HG03095 (cell line): ENCODE results near the gene MCM3AP.

Experiments used
- ATAC-seq: cut with Tn5 transposase; IDR thresholded peaks from one replicate; pipeline ENCODE4 v1.9.1; 2021; ENCODE audit warnings: moderate library complexity; ENCODE audit not compliant: unreplicated experiment

MCM3AP gene

DNA sequence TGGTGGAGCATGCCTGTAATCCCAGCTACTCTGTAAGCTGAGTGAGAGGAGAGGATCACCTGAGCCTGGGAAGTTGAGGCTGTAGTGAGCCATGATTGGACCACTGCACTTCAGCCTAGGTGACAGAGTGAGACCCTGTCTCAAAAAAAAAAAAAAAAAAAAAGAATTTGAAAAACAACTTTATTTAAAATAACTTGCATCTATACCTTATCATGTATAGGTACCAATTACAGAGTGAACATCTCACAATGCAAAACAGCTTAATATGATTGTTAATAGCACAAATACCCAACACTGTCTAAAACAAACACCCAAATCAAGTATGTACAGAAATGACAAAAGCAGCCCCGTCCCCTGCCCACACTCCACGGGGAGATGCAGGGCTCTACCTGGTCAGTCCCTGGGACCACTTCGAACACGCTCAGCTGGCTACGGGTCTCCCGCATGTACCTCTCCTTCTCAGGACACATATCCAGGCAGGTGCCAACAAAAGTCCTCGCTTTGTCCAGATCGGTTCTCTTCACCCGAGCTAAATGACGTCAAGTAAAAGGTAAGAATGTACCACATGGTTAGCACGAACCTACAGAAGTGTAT is 10.5 kb downstream of the MCM3AP start:
- no peak for ATAC-seq

DNA sequence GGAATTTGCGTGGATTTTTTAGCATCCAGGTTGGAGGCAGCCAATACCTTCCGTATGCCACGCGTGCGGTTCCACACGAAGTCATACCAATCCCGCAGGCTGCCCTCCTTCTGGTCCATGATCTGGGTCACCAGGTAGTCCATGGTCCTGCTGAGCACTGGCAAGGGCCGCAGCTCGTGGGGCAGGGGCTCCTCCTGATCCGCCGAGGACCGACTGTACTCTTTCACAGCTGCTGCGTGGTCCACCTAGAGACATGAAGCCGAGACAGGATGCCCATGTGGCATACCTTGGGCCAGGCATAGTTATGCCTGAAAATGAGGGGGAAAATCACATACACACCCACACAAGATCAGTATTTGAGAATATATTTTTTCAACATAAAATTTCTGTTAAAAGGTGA is 12.1 kb downstream of the MCM3AP start:
- no peak for ATAC-seq

DNA sequence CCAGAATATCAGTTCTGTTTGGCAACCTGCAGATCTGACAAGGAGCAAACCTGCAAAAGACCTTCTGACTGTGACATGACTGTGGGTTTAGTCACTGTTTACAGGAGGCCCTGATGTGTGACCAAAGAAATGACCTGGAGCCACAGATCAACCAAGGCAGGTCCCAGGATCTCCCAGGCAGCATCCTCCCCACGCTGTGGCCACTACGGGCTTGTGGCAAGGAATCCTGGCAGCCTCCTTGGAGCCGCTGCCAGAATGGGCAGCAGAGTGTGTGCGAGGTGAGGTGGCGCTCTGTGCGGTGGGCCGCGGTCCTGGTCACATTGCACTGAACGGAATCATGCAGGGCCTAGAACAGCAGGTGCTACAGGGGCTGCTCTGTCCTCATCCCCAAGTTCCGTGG is 15.9 kb downstream of the MCM3AP start:
- no peak for ATAC-seq

DNA sequence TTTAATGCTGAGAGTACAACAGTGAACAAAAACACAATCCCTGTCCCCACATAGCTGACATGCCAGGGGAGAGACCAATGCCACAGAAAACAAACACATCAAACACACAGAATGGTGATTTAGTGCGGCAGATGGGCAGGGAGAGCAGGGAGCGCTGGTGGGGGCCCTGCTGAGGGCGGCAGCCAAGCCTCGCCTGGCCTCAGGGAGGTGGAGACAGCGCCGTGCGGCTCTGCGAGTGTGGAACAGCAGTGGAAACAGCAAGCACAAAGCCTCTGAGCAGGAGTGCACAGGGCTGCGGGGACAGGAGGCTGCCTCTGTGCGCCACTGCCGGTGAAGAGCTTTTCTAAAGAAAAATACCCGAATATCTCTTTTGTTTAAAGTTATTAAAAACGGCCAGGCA is 17.0 kb downstream of the MCM3AP start:
- no peak for ATAC-seq

DNA sequence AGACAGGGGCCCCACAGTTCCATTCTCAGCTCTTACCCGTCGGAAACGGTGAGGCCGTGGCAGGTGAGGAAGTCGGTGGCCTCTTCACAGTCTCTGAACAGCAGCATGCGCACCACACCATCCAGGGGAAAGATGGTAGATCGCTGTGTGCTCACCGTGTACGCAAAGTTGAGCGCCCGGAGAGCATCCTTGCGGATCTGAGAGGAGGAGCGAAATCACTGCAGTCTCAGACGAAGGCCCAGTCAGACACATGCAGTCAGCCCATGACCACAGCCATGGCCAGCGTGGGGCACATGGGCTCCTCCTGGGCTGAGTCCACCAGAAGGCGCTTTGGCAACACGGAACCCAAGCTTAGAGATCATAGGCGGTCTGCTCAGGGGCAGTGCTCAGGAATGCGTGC is 18.5 kb downstream of the MCM3AP start:
- no peak for ATAC-seq

DNA sequence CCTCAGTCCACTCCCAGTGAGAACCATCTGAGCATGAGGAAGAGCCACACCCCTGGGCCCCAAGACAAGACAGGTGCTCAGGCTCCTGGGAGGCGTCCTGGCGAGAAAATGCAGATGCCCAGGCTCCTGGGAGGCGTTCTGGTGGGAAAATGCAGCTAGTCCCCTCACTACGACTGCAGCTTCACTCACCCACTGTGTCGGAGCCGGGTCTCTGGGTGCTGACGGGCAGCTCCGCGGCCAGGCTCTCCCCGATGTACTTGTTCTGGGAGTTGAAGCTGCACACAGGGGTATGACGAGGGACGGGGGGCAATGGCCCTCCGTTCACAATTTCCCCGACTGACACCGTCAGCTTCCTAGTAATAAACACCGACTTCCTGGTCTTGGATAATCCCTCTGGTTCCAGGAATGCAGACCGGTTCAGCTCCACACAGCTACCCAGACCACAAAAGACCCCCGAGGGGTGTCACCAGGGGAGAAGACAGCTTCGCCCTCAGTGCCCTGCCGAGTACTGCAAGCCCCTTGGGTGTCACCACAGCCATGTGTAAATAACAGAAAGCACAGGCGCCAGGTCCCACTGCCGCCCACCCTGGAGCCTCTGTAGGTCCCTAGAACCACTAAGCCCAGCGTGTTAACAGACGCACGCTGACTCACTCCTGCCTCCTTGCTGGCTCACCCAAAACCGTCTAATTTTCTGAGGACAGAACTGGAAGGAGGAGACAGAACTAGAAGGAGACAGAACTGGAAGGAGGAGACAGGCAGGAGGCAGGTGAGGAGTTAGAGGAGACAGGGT is 19.5 kb downstream of the MCM3AP start:
- ATAC-seq = no peak

DNA sequence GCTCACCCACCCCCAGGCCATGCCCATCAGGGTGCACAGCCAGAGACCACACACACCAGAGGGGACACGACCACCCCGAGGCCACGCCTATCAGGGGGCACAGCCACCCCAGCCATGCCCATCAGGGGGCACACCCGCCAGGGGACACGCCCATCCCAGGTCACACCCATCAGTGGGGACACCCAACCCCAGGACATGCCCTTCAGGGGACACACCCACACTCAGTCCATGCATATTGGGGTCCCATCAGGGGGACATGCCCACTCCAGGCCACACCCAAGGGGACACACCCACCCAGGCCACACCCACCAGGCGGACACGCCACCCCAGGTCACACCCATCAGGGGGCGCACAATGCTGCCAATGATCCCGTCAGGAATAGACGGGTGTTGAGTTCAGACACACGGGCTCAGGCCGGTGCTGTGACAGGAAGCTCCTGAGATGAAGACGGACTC is 20.7 kb downstream of the MCM3AP start:
- no peak for ATAC-seq

DNA sequence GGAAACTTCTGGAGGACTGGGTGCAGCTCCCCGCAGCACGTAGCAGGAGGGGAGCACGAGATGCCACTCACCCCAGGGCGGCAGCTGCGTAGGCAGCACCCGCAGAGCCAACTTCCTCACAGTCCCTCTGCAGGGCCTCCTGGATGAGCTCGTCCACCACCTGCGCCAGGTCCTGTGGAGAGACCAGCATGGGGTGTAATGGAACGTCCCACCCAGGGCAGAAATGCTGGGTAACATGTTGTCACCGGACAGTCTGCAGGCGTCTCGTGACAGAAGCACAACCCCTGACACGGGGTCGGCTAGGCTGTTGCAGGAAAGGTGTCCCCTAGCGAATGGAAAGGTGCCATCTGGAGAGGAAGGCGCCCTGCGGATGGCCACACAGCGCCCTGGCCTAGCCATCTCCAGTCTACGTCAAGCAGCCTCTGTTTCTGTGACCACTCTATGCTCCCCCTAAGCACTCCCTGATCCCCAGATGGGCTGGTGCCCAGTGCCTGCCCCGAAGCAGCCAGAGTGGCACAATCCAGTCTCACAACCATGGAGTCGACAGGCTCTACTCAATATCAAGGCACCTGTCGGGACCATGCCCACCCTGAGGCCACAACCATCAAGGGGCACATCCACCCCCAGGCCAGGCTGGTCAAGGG is 21.2 kb downstream of the MCM3AP start:
- ATAC-seq = no peak

DNA sequence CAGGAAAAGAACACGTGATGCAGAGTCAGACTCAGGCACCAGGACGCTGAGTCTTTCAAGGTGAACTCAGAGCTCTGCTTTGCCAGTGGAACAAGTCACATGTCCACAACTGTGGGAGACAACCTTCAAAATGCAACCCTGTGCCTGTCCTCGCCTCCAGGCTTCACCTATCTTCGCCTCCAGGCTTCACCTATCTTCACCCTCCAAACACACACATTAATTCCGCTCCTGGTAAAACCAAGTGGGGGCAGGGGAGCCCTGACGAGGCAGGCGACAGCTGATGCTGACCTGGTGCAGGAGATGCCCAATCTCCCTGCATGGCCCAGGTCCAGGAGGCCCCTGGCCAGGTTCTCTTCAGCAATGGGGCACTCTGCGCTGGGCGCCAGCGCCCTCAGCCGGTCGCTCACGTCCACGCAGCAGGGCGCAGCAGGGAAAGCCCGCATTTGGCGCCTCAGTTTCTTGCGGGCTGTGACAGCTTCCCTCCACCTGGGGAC is 28.9 kb downstream of the MCM3AP start:
- ATAC-seq = no peak

DNA sequence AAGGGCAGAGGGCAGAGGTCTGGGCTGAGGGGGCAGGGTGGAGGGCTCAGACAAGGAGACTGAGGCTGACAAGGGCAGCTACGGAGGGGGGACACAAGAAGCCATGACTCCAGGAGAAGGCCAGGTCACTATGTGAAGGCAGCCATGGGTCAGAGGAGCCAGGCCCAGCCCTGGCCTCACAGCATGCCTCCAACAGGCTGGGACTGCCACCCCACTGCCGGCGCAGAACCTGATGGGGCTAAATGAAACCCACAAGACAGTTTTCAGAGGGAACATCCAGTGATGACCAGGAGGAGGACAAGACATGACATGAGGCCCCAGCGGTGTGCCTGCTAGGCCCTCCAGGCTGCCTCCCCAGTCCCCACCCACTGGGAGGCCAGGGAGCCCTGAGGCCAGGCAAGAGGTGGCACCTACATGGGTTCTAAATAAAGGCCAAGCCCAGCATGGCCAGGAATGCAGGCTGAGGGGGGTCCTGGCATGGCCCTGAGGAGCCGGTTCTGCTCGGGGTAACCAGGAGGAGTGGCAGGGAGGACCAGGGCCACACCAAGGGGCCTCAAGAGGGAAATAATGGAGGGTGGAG is 29.6 kb downstream of the MCM3AP start:
- ATAC-seq = no peak

DNA sequence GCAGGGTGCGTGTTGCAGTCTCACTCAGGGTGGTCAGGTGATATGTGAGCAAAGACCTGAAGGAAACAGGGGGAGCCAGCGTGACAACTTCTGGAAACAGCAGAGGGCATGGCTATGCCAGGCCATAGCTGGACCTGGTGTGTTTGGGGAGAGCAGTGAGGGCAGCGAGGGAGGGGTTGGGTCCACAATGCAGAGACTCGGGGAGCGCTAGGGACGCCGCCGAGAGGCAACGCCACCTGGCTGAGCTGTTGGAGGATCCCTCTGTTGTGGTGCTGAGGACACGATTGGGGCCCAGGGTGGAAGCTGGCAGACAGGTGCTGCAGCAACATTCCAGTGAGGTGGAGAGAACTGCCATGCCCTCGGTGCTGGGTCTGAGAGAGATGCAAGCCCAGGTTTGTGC is 30.2 kb downstream of the MCM3AP start:
- ATAC-seq = no peak

DNA sequence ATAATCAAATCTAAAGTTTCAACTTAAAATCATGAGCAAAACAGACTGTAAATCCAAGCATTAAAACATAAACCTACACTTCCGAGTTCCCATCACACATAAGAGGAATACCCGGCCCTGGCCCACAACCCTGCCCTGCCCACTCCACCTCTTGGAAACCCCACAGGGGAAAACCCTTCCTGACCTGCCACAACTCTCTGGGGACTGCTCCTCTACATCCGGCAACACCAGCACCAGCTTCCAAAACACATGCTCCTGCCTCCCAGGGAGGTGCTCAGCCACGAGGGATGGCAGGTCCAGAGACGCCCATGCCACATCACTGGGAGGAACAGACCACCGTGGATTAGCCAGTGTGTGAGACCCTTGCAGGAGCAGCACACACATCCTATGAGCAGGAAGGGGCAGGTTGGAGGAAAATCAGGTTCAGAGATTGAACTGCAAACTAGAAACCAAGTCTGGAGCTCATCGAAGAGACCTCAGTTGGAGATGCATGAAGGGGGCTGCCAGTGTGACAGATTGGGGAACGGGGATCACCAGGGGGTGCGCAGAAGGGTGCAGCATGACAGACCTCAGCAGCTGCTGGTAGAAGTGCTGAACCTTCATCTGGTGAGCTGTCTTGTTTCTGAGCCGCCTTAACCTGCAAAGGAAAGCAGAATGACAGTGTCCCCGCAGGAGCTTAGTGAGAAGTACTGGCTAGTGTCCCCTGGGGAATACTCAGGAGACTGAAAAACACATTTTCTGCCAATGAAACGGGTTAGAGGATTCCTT is 31.0 kb downstream of the MCM3AP start:
- no peak for ATAC-seq

DNA sequence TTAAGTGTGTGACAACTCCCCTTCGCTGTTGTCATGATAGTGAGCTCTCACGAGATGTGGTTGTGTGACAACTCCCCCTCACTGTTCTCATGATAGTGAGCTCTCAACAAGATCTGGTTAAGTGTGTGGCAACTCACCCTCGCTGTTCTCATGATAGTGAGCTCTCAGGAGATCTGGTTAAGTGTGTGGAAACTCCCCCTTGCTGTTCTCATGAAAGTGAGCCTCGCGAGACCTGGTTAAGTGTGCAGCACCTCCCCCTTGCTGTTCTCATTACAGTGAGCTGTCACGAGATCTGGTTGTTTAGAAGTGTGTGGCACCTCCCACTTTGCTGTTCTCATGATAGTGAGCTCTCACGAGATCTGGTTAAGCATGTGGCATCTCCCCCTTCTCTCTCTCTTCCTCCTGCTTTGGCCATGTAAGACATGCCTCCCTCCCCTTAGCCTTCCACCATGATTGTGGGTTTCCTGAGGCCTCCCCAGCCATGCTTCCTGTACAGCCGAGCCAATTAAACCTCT is 31.7 kb downstream of the MCM3AP start:
- peak; percentile 51 for ATAC-seq

DNA sequence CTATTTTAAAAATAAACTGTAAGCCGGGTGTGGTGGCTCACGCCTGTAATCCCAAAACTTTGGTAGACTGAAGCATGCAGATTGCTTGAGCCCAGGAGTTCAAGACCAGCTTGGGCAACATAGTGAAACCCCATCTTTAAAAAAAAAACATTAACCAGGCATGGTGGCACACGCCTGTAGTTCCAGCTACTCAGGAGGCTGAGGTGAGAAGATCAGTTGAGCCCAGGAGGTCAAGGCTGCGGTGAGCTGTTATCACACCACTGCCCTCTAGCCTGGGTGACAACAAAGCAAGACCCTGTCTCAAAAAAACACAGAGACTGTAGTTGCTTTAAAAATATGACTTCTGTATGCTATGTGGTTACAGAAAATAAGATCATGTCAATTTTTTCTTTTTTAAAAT is 32.6 kb downstream of the MCM3AP start:
- no peak for ATAC-seq

DNA sequence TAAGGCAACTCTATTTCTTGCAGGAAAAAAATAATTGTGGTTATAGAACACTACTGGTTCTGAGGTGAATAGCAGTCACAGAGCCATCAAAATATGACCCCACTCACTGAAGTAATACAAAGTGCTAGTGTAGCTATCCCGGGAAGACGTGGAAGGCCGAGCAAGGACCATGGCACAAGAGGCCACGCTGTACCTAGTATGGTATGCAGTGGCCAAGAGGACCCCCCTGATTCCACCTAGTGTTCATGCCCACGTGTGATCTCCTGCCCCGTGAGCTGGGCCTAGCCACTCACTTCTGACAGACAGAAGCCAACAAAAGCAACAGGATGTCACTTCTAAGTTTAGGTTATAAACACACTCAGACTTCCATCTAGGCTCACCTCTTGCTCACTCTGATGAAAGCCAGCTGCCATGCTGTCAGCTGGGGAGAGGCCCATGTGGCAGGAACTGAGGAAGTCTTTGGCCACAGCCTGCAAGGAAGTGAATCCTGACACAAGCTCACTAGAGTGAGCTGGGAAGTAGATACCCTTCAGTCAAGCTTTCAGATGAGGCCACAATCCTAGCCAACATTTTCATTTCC is 35.2 kb downstream of the MCM3AP start:
- ATAC-seq = no peak

DNA sequence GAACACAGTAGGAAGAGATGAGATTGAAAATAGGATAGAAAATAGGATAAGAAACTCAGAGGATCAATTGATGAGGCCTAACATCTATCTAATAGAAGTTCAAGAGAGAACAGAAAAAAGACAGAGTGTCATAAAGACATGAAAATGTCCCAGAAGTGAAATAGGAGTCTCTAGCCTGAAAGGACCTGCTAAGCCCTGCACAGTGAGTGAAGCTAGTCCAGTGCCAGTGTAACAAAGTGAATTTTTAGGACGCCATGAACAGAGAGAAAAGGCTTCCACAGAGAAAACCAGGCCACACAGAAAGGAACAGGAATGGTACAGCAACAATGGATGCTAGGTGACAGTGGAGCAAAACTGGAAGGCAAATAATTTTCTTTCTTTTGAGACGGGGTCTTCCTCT is 36.6 kb downstream of the MCM3AP start:
- ATAC-seq = no peak

DNA sequence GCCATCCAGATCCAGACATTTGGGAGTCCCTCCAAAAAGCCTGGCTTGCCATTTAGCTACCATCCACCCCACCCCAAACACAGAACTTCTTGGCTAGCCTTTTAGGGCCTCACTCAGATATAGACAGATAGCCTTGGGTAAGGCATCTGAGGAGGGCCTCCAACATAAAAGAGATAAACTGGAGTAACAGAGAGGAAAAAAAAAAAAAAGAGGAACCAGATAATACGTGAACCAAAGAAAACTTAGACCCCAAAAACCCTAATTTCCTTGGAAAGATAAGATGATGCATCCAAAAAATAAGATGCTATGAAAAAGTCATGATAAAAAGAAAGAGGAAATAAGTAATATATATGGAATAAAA is 37.0 kb downstream of the MCM3AP start:
- no peak for ATAC-seq

DNA sequence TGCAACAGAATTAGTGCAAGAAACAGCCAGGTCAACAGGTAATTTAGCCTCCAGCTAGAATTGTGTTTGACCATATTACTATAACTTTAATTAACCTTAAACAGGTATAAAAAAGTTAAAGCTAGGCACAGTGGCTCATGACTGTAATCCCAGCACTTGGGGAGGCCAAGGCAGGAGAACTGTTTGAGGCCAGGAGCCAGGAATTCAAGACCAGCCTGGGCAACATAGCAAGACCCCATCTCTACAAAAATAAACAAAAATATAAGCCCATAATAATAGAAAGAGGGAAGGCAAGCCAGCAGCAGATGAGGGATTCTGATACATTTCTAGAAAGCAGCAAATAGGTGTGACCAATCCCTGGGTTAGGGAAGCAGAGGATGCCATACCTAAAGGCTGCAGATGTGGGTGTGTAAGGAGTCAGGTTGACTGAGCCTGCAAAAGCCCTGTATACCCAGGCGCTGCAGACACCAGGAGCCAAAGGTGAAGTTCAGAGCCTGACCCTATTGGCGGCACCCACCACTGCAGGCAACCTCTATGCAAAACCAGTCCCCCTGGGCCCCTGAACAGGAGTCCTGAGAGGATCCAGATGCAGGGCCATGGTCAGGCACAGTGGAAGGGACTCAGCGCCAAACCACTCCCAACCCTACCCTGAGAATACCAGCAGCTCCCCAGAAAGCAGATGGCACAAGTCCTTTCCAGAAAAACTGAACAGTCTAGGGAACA is 37.6 kb downstream of the MCM3AP start:
- no peak for ATAC-seq

DNA sequence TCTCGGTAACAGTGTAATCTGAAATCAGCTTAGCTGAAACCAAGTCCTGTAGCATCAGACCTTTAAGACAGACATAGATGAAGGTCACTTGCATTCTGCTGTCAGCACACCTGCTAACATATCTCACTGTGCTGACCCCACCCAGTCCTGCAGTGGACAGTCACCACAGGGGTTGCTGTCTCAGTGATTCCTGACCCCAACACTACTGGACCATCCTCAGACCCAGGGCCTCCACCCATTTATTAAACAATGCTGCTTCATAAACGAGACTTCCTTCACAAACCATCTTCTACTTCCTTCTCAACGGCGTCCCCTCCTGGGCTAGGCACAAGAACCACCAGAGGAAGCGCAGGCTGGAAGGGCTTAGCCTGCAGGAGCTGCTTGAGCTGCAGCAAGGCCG is 39.1 kb downstream of the MCM3AP start:
- ATAC-seq = no peak
